ENCODE results near the gene COTL1. TPM values are rescaled to one million over a fixed set of nuclear protein-coding genes. Genes with fewer than 3 reads are reported as not detected.

The COTL1 gene
- total RNA-seq, 4 donors from 2014 or later: 2.8 to 8.7 (median 6.2) TPM

DNA sequence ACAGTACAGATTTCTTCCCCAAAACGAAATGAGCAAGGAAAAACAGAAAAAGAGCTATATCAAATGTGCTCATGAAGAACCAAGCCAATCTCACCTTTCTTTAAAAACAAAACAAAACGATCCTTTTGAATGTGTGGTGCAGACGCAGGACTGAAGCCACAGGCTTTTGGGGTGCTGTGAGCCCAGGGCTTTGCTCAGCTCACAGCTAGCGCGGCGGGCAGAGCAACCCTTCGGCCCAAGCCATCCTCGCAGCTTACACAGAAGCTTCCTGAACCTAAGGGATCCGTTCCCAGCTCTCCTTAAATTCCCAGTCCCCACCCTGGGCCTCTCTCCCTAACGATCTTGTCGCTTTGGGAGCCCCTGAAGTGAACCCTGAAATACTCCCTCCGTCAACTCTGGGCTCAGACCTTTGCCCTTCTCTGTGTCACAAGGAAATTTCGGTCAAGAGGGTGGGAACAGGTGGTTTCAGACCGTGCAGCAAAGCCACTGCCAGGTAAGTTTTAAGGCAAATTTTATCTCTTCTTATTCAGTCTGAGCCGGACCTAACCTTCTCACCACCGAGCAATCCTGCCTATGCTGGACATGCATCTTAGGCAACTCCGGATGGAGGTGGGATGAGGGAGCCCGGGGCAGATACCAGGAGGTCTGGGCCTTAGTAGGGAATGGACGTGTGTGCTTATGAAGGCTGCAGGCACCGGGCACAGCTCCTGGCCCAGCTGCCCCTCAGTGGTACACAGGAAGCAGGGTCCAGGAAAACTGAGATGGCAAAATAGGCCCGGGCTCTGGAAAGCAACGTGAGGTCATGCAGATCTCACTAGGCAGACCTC is 52.0 kb downstream of the COTL1 start:
- no peak for TF ChIP-seq CTCF (IDR thresholded peaks at IDR 0.05 in 4 of 5, conservative IDR thresholded peaks at IDR 0.05 in 1 of 5)
- TF ChIP-seq POLR2A (IDR thresholded peaks at IDR 0.05): no peak
- no peak for DNase-seq
- no peak for ATAC-seq
- no peaks in the 10 kb centered on the region for H3K27me3 ChIP-seq
- no peaks in the 10 kb centered on the region for H3K4me1 ChIP-seq
- no peaks in the 10 kb centered on the region for H3K9me3 ChIP-seq
- H3K36me3 ChIP-seq: no peaks in the 10 kb centered on the region
- intact Hi-C loops (cut with DNase I; ENCODE audit: low total_unique reads) (no loop called here), in situ Hi-C loops (cut with MboI; ENCODE audit: low sequenced_read_pairs in 4 of 4) (no loop called here)
- no peak overlapping the region for H3K27ac ChIP-seq
- H3K4me3 ChIP-seq: no peak overlapping the region

GRCh38 chr16:84563786-84564420 is 54.0 kb downstream of the COTL1 start:
- Histone ChIP-seq H3K9me3 (no peaks in the 10 kb centered on the region), H3K27ac (no peak overlapping the region), H3K36me3 (no peaks in the 10 kb centered on the region), H3K4me3 (no peak overlapping the region), H3K4me1 (no peaks in the 10 kb centered on the region), H3K27me3 (peaks cover 0 to 4% (median 0%) of the 10 kb centered on the region in 3 donors)
- DNase-seq (no peak), ATAC-seq (no peak)
- TF ChIP-seq POLR2A (IDR thresholded peaks at IDR 0.05): no peak
- no peak for TF ChIP-seq CTCF (IDR thresholded peaks at IDR 0.05 in 4 of 5, conservative IDR thresholded peaks at IDR 0.05 in 1 of 5)
- in situ Hi-C loops (cut with MboI; ENCODE audit: low sequenced_read_pairs in 4 of 4): no loop called here
- intact Hi-C loops (cut with DNase I; ENCODE audit: low total_unique reads): no loop called here

GRCh38 chr16:84563064-84563715 is 54.7 kb downstream of the COTL1 start:
- Histone ChIP-seq H3K27ac (no peak overlapping the region), H3K27me3 (peaks cover 0 to 4% (median 0%) of the 10 kb centered on the region in 3 donors), H3K36me3 (no peaks in the 10 kb centered on the region), H3K9me3 (no peaks in the 10 kb centered on the region), H3K4me3 (no peak overlapping the region), H3K4me1 (no peaks in the 10 kb centered on the region)
- DNase-seq (no peak), ATAC-seq (no peak)
- TF ChIP-seq POLR2A (IDR thresholded peaks at IDR 0.05) (no peak), CTCF (IDR thresholded peaks at IDR 0.05 in 4 of 5, conservative IDR thresholded peaks at IDR 0.05 in 1 of 5) (no peak)
- intact Hi-C loops (cut with DNase I; ENCODE audit: low total_unique reads) (no loop called here), in situ Hi-C loops (cut with MboI; ENCODE audit: low sequenced_read_pairs in 4 of 4) (no loop called here)

DNA sequence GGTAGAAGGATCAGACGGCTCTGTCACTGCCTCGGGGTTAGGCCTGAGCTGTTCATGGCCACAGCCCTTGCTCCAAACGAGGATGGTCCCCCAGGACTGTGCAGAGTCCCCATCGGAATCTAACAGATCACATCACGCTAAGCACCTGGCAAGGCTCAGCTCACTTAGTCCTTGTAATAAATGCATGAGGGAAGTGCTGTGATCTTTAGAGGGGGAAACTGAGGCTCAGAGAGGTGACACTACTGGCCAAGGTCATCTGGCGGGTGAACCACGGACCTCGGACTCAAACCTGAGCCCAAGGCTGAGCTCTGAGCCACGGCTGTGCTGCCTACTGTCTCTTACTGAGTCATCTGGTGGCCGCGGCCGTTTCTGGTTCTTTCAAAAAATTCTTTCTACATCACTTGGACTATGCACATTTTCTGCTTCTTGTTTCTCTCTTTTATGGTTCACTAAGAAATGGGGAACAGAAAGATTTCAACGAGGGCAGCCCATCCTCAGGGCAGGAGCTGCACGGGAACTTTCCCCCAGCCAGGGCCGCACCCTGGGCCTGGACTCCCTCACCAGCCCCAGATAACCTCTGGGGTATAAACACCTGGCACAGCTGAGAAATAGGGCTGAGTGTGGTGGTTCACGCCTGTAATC is 55.6 kb downstream of the COTL1 start:
- H3K9me3 ChIP-seq: no peaks in the 10 kb centered on the region
- no peak for TF ChIP-seq POLR2A (IDR thresholded peaks at IDR 0.05)
- TF ChIP-seq CTCF (IDR thresholded peaks at IDR 0.05 in 4 of 5, conservative IDR thresholded peaks at IDR 0.05 in 1 of 5): no peak
- no peak overlapping the region for H3K27ac ChIP-seq
- DNase-seq: no peak
- in situ Hi-C loops (cut with MboI; ENCODE audit: low sequenced_read_pairs in 4 of 4): no loop called here
- no peak overlapping the region for H3K4me3 ChIP-seq
- no peak for ATAC-seq
- intact Hi-C loops (cut with DNase I; ENCODE audit: low total_unique reads): no loop called here
- peaks cover 4 to 7% (median 6%) of the 10 kb centered on the region in 3 donors for H3K27me3 ChIP-seq
- H3K36me3 ChIP-seq: no peaks in the 10 kb centered on the region
- H3K4me1 ChIP-seq: no peaks in the 10 kb centered on the region
